ENCODE data around the gene DHX34.
"Not testable (repeated sequence)": the region's sequence is repeated elsewhere in the genome, so short reads cannot be mapped to it uniquely, and the experiment has no call there.

DHX34 gene

GRCh38 chr19:47363758-47364531 is 14.8 kb downstream of the DHX34 start:
- DNase-seq (ENCODE audit: low read depth in 2 of 2, low spot score in 1 of 2) = no peak

- DNase-seq (ENCODE audit: low read depth in 2 of 2, low spot score in 1 of 2) = not testable (repeated sequence)
These were observed 16.3 kb downstream of the DHX34 start for GRCh38 chr19:47365455-47365854.

DNA sequence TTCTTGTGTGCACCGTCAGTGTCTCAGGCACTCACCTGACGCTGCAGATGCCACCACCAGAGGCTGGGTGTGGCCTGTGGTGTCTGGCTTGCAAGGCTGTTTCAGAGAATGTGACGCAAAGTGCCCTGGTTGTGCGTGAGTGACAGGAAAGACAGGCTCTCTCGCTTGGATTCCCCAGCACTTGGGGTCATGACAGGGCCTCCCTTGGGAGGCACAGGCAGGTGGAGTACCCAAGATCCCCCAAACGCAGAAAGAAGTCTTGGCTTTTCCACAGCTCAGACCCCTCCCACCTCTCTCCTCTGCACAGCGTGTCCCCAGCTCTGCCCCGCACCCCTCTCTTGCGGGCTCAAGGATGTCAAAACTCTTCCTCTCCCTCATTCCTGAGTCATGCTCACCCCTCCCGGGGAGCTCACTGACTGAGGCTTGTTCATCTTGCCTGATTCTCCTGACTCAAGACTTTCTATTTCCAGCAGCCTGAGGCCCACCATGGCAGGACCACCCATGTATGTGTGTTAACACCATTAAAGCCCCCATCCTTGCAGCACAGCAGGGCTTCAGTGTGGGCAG is 21.0 kb downstream of the DHX34 start:
- no peak for DNase-seq (ENCODE audit: low read depth in 2 of 2, low spot score in 1 of 2)

GRCh38 chr19:47371261-47371660 is 22.1 kb downstream of the DHX34 start:
- no peak for DNase-seq (ENCODE audit: low read depth in 2 of 2, low spot score in 1 of 2)

DNA sequence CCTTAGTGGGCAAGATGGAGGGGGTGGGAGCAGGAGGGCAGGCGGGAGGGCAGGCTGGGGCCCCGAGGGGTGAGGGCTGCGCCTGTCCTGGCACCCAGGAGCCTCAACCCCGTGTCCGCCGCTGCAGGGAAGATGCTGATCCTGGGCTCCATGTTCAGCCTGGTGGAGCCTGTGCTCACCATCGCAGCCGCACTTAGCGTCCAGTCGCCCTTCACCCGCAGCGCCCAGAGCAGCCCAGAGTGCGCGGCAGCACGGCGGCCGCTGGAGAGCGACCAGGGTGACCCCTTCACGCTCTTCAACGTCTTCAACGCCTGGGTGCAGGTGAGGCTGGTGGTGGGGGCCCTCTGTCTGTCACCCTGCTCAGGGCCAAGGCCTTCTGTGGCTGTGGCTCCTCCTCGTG is 23.5 kb downstream of the DHX34 start:
- no peak for DNase-seq (ENCODE audit: low read depth in 2 of 2, low spot score in 1 of 2)

DNA sequence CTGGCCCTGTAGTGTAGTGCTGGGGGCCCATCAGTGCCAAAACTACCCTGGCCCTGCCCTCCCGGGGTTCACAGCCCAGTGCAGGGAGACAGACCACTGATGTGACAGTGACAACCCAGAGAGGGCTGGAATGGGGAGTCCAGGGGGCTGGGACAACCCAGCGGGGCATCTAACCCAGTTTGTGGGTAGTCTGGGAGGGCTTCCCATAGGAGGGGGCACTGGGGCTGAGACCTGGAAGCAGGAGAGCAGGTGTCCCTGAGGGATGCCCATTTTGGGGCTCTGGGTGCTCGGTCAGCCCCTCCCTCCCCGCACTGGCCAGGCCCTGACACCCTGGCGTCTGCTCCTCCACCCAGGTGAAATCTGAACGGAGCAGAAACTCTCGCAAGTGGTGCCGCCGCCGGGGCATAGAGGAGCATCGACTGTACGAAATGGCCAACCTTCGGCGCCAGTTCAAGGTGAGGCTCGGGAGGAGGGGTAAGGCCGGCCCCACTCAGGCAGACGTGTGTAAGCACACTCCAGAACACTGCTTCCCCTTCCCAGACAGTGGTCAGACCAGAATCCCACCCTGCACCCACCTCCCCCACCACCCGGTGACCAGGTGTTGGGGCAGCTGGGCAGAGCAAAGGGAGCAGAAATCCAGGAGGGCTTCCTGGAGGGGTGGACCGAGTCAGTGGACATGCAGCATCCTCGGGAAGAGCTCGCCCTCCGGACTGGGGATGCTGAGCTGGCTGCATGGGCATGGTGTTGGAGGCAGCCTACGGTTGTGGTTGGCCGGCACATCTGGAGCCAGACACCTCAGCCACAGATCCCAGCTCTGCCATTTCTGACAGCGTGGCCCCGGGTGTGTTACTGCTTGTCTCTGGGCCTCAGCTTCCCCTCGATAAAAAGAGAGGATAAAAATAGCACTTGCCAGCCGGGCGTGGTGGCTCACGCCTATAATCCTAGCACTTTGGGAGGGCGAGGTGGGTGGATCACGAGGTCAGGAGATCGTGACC is 24.4 kb downstream of the DHX34 start:
- no peak for DNase-seq (ENCODE audit: low read depth in 2 of 2, low spot score in 1 of 2)

- DNase-seq (ENCODE audit: low read depth in 2 of 2, low spot score in 1 of 2) = no peak
These were observed 26.0 kb downstream of the DHX34 start for GRCh38 chr19:47374876-47375693.

- DNase-seq (ENCODE audit: low read depth in 2 of 2, low spot score in 1 of 2) = no peak
These were observed 26.8 kb downstream of the DHX34 start for GRCh38 chr19:47375694-47376588.

GRCh38 chr19:47376589-47377144 is 27.6 kb downstream of the DHX34 start:
- DNase-seq (ENCODE audit: low read depth in 2 of 2, low spot score in 1 of 2) = no peak

GRCh38 chr19:47377208-47377701 is 28.1 kb downstream of the DHX34 start:
- DNase-seq (ENCODE audit: low read depth in 2 of 2, low spot score in 1 of 2) = no peak

DNA sequence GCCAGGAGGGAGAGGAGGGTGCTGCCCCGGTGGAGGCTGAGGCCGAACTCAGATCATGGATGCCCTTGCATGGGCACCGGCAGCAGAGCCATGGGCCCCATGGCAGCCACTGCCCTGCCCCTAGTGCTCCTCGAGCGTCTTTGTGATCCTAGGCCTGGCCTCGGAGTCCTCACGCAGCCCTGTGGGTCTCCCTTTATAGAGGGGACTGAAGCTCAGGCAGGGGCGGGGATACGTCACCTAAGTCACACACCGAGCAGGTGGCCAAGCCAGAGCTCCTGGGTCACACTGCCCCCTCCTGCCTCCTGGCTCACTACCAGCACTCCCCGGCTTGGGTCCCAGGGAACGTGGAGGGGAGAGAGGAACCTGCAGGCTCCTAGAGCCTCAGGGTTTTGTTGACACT is 28.7 kb downstream of the DHX34 start:
- no peak for DNase-seq (ENCODE audit: low read depth in 2 of 2, low spot score in 1 of 2)

DNA sequence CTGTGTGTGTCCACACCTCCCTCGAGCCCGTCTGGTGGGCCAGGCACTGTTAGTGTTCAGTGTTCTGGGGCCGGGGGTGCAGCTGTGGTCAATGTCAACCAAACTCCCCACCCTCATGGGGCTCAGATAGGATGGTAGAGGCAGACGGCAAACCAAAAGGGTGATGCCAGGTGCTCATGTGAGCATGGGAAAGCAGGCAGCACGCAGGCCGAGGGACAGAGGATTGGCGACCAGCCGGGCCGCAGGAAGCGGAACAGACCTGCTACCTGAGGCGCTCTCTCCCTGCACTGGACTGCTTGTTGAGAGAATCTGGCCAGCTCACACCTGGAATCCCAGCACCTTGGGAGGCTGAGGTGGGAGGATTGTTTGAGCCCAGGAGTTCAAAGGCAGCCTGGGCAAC is 29.1 kb downstream of the DHX34 start:
- no peak for DNase-seq (ENCODE audit: low read depth in 2 of 2, low spot score in 1 of 2)

DNA sequence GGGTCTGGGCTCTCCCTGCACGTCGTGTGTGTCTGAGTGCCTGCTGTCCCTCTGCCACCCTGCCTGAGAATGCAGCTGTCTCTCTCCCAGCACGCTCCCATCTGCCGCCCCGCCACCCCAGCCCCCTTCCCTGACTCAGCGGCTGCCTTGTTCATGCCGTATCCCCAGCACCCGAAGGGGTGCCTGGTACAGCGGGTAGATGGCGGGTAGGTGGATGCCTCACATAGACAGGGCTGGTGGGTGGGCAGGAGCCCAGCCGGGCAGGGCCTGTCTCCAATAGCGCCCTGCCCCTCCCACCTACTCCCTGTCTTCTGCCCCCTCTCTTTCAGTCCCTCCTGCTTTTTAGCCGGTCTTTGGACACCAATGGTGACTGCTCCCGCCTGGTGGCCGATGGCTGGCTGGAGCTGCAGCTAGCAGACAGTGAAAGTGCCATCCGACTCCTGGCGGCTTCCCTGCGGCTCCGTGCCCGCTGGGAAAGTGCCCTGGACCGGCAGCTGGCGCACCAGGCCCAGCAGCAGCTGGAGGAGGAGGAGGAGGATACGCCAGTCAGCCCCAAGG is 30.3 kb downstream of the DHX34 start:
- DNase-seq (ENCODE audit: low read depth in 2 of 2, low spot score in 1 of 2) = no peak

GRCh38 chr19:47380559-47380958 is 31.4 kb downstream of the DHX34 start:
- DNase-seq (ENCODE audit: low read depth in 2 of 2, low spot score in 1 of 2) = no peak

GRCh38 chr19:47381121-47381520 is 32.0 kb downstream of the DHX34 start:
- DNase-seq (ENCODE audit: low read depth in 2 of 2, low spot score in 1 of 2) = no peak

GRCh38 chr19:47381653-47382279 is 32.7 kb downstream of the DHX34 start:
- no peak for DNase-seq (ENCODE audit: low read depth in 2 of 2, low spot score in 1 of 2)

GRCh38 chr19:47383890-47384289 is 34.8 kb downstream of the DHX34 start:
- DNase-seq (ENCODE audit: low read depth in 2 of 2, low spot score in 1 of 2) = not testable (repeated sequence)

DNA sequence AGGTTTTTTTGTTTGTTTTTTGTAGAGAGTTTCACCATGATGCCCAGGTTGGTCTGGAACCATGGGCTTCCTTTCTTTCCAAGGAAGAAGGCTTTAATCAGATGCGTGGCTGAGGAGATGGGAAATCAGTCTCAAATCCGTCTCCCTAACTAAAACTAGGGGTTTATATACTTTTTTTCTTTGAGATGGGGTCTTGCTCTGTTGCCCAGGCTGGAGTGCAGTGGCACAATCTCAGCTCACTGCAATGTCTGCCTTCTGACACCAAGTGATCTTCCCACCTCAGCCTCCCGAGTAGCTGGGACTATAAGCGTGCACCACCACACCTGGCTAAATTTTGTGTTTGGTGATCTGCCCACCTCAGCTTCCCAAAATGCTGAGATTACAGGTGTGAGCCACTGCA is 35.4 kb downstream of the DHX34 start:
- not testable (repeated sequence) for DNase-seq (ENCODE audit: low read depth in 2 of 2, low spot score in 1 of 2)

- DNase-seq (ENCODE audit: low read depth in 2 of 2, low spot score in 1 of 2) = not testable (repeated sequence)
These were observed 37.5 kb downstream of the DHX34 start for GRCh38 chr19:47386582-47386981.

All from stimulated activated CD8-positive, alpha-beta memory T cell treated with anti-CD3 and anti-CD28 coated beads, Interleukin-4, amount 100 ng/mL, for 1 hour (primary cell).